ENCODE data around the gene CTNNBIP1. TPM values are rescaled to one million over a fixed set of nuclear protein-coding genes. Genes with fewer than 3 reads are reported as not detected.
A peak's percentile ranks its signal among the peaks of the same experiment; 100 is the strongest.

Gene CTNNBIP1
- polyA plus RNA-seq, 1 experiment: 28.3 TPM

DNA sequence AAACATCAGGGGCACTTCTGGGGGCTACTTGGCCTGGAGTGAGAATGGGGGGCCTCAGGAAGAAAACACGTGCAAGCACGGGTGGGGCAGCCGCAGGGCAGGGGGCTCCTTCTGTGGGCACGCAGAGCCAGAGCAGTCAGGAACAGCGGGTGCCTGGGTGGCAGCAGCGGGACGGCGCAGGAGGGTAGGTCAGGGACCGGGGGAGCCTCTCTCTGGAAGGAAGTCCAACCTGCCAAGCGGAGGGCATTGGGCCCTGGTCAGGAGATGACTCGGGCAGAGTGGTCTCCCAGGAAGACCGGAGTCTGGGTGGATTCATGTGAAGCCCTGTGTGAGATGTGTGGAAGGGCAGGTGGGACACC is 27.1 kb downstream of the CTNNBIP1 start:
- TF ChIP-seq, protein P1, sequence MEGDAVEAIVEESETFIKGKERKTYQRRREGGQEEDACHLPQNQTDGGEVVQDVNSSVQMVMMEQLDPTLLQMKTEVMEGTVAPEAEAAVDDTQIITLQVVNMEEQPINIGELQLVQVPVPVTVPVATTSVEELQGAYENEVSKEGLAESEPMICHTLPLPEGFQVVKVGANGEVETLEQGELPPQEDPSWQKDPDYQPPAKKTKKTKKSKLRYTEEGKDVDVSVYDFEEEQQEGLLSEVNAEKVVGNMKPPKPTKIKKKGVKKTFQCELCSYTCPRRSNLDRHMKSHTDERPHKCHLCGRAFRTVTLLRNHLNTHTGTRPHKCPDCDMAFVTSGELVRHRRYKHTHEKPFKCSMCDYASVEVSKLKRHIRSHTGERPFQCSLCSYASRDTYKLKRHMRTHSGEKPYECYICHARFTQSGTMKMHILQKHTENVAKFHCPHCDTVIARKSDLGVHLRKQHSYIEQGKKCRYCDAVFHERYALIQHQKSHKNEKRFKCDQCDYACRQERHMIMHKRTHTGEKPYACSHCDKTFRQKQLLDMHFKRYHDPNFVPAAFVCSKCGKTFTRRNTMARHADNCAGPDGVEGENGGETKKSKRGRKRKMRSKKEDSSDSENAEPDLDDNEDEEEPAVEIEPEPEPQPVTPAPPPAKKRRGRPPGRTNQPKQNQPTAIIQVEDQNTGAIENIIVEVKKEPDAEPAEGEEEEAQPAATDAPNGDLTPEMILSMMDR (IDR thresholded peaks at IDR 0.05; ENCODE audit: low read depth, low read length): no peak
- no peak for DNase-seq (ENCODE audit: low read depth, low spot score)
- CTCF ChIA-PET: interaction anchor here (0.9 kb wide), 1 partner anchor 98 kb away, joined by 3 read pairs; no protein-coding TSS in a partner anchor
- H3K4me3 ChIP-seq (ENCODE audit: low read depth, low read length): no peak overlapping the region
- H3K27ac ChIP-seq (ENCODE audit: low read depth, low read length): no peak overlapping the region
- H3K9me3 ChIP-seq (ENCODE audit: control insufficient read depth, insufficient read depth, low read length): no peaks in the 10 kb centered on the region
- POLR2A ChIA-PET: no interaction called here
- H3K27me3 ChIP-seq (ENCODE audit: control insufficient read depth, insufficient read depth, low read length): no peaks in the 10 kb centered on the region

DNA sequence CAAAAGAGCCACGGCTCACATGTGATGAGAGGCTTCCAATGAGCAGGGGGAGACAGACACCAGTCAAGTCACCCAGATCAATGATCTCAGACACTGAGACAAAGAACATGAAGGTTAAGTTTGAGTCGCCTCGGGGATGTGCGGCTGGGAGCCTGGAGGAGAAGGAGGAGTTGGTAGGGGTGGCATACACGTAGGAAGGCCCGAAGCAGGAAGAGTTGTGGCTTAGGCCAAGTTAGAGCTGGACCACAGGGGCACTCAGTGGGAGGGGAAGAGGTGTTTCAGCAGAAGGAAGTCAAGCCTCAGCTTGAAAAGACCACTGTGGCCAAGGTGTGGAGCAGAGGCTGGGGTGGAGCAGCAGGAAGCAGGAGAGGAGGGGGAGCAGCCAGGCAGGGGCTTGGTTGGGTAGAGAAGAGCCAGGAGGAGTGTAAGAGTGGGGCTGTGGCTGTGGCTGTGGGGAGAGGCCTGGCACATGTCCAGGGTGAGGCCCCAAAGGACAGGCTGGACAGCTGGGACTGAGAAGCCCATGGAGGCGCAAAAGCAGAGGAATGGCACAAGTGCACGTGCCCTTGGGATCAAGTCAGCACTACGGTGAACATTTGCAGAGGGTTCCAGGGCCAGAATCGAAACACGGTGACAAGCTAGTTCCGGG is 27.6 kb downstream of the CTNNBIP1 start:
- Histone ChIP-seq H3K27me3 (ENCODE audit: control insufficient read depth, insufficient read depth, low read length) (no peaks in the 10 kb centered on the region), H3K27ac (ENCODE audit: low read depth, low read length) (peak overlapping the region; percentile 23), H3K9me3 (ENCODE audit: control insufficient read depth, insufficient read depth, low read length) (no peaks in the 10 kb centered on the region), H3K4me3 (ENCODE audit: low read depth, low read length) (no peak overlapping the region)
- DNase-seq (ENCODE audit: low read depth, low spot score): no peak
- TF ChIP-seq, protein P1 (IDR thresholded peaks at IDR 0.05; ENCODE audit: low read depth, low read length): no peak
- POLR2A ChIA-PET: no interaction called here
- CTCF ChIA-PET: interaction anchor here (0.9 kb wide), 1 partner anchor 97 kb away, joined by 3 read pairs; no protein-coding TSS in a partner anchor

DNA sequence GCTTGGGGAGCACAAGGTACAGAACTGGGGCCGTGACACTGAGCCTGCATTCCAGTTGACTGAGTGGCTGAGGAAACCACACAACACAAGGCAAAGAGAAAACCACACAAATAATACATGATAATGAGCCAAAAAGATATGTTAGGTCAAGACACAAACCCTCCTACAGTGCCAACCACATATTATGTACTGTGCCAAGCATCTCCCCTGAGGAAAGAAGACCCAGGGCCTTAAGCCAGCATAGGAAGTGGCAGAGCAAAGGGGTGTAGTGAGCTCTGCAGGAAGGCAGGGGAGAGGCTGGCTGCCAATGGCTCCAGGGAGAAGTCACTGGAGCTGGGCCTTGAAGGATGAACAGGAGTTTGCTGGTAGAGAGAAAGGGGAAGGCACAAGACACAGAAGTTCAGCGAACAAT is 28.2 kb downstream of the CTNNBIP1 start:
- Histone ChIP-seq H3K4me3 (ENCODE audit: low read depth, low read length) (no peak overlapping the region), H3K27me3 (ENCODE audit: control insufficient read depth, insufficient read depth, low read length) (no peaks in the 10 kb centered on the region), H3K9me3 (ENCODE audit: control insufficient read depth, insufficient read depth, low read length) (no peaks in the 10 kb centered on the region), H3K27ac (ENCODE audit: low read depth, low read length) (peak overlapping the region; percentile 23)
- ChIA-PET POLR2A (interaction anchor here (0.6 kb wide), 1 partner anchor 135 kb away, joined by 3 read pairs; no protein-coding TSS in a partner anchor), CTCF (interaction anchor here (0.6 to 0.9 kb wide), 3 partner anchors 9 to 145 kb away, joined by 3 to 6 read pairs (median 3); no protein-coding TSS in a partner anchor)
- DNase-seq (ENCODE audit: low read depth, low spot score): no peak
- TF ChIP-seq, protein P1 (IDR thresholded peaks at IDR 0.05; ENCODE audit: low read depth, low read length): no peak

DNA sequence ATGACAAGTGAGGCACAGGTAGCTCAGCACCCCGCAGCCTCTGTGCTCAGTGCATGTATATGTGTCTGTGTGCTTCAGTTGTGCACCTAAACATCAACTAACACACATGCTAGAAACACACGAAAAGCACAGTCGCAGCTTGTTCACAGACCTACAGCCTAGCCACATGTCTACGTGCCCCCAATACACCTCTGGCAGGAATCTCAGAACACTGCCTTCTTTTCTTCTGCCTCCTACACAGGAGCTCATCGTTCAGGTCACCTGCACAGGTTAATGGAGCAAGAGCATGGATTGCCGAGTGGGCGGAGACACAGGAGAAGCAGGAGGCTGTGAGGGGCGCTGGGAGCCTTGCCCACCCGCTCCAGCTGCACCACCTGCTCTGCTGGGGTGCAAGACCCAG is 31.7 kb downstream of the CTNNBIP1 start:
- ChIA-PET CTCF (interaction anchor here (1.0 kb wide), 1 partner anchor 65 kb away, joined by 3 read pairs; the partner anchor contains the start of genes LZIC and NMNAT1), POLR2A (interaction anchor here (0.6 kb wide), 1 partner anchor 129 kb away, joined by 3 read pairs; no protein-coding TSS in a partner anchor)
- H3K27ac ChIP-seq (ENCODE audit: low read depth, low read length): no peak overlapping the region
- TF ChIP-seq, protein P1 (IDR thresholded peaks at IDR 0.05; ENCODE audit: low read depth, low read length): no peak
- H3K9me3 ChIP-seq (ENCODE audit: control insufficient read depth, insufficient read depth, low read length): no peaks in the 10 kb centered on the region
- DNase-seq (ENCODE audit: low read depth, low spot score): no peak
- H3K4me3 ChIP-seq (ENCODE audit: low read depth, low read length): no peak overlapping the region
- H3K27me3 ChIP-seq (ENCODE audit: control insufficient read depth, insufficient read depth, low read length): no peaks in the 10 kb centered on the region

DNA sequence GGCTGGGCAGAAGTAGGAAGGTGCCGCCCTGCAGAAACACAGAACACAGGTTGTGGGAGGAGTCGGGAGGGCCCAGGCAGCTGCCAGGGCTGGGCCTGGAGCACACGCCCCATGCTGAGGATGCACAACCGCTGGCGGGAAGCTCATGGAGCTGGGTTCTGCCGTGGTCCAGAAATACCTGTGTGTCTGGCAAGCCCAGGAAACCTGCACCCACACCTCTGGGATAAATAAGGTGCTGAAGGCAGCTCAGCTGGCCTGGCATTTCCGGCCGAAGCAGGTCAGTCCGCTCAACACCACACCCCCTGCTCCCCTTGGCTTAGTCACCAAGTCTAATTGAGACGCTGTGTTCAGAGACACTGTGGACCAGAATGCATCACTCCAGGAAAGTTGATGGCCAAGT is 32.1 kb downstream of the CTNNBIP1 start:
- no peaks in the 10 kb centered on the region for H3K9me3 ChIP-seq (ENCODE audit: control insufficient read depth, insufficient read depth, low read length)
- no peak for DNase-seq (ENCODE audit: low read depth, low spot score)
- no peak overlapping the region for H3K27ac ChIP-seq (ENCODE audit: low read depth, low read length)
- TF ChIP-seq, protein P1 (IDR thresholded peaks at IDR 0.05; ENCODE audit: low read depth, low read length): no peak
- no peak overlapping the region for H3K4me3 ChIP-seq (ENCODE audit: low read depth, low read length)
- POLR2A ChIA-PET: interaction anchor here (0.5 to 0.6 kb wide), 2 partner anchors 129 to 130 kb away, joined by 3 to 5 read pairs; no protein-coding TSS in a partner anchor
- CTCF ChIA-PET: interaction anchor here (1.0 to 6.0 kb wide), 2 partner anchors 65 to 66 kb away, joined by 3 to 73 read pairs; partner anchors contain the start of genes LZIC and NMNAT1
- no peaks in the 10 kb centered on the region for H3K27me3 ChIP-seq (ENCODE audit: control insufficient read depth, insufficient read depth, low read length)
